ENCODE measurements around the gene PSORS1C1. TPM values are rescaled to one million over a fixed set of nuclear protein-coding genes. Genes with fewer than 3 reads are reported as not detected.

The PSORS1C1 gene
- total and polyA plus RNA-seq, 4 donors, result 0.38 to 0.99 (median 0.40) TPM; not detected in 1

DNA sequence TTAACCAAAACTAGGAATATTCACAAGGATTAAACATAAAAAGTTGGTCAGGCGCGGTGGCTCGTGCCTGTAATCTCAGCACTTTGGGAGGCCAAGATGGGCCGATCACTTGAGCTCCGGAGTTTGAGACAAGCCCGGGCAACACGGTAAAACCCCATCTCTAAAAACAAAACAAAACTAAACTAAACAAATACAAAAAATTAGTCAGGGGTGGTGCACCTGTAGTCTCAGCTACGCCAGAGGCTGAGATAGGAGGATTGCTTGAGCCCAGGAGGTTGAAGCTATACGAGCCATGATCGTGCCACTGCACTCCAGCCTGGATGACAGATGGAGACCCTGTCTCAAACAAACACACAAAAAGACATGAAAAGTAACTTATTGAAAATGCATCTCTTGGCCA is 21.1 kb downstream of the PSORS1C1 start:
- H3K4me1 ChIP-seq (ENCODE audit: control insufficient read depth, insufficient read depth, low read length), result peaks cover 8% of the 10 kb centered on the region
- no peak overlapping the region for H3K4me3 ChIP-seq (ENCODE audit: low read depth, low read length)
- H3K9me3 ChIP-seq (ENCODE audit: control insufficient read depth, insufficient read depth, low read length), result no peaks in the 10 kb centered on the region
- no peaks in the 10 kb centered on the region for H3K27me3 ChIP-seq (ENCODE audit: control insufficient read depth, insufficient read depth, low read length)
- no peak overlapping the region for H3K27ac ChIP-seq (ENCODE audit: low read depth, low read length)
- no peaks in the 10 kb centered on the region for H3K36me3 ChIP-seq (ENCODE audit: control insufficient read depth, insufficient read depth, low read length)
- no peak for DNase-seq (ENCODE audit: low read depth in 4 of 6, low spot score in 6 of 6)
- 97% methylated on average over 4 of the region's 10 CpGs for WGBS (ENCODE audit: insufficient coverage)

DNA sequence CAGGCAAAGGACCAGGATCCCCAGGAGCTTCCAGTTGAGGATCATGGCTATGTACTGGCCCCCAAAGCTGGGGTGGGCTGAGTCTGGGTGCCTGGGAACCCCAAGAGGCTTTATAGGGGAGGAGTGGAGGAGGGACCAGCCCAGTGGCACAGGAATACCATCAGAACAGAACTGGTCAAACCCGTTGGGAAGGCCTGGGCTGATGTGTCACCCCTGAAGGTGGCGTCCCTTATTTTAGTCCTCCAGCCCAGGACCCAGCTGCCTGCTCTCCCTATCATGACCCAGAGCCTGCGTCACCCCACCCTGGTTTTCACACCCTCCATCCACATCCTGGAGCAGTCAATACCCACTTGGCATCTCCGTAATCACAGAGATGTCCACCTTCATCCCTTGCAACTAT is 24.4 kb downstream of the PSORS1C1 start, which contains the start of gene PSORS1C2:
Gene PSORS1C2, minus strand, starts transcription at position 85 of the 400 bp plus-strand sequence. Its CDS starts 40 bp downstream, at position 45.
- H3K27me3 ChIP-seq (ENCODE audit: control insufficient read depth, insufficient read depth, low read length), result no peaks in the 10 kb centered on the region
- H3K4me1 ChIP-seq (ENCODE audit: control insufficient read depth, insufficient read depth, low read length), result peaks cover 12% of the 10 kb centered on the region
- H3K36me3 ChIP-seq (ENCODE audit: control insufficient read depth, insufficient read depth, low read length), result peaks cover 11% of the 10 kb centered on the region
- no peak within 1 kb of the TSS for H3K4me3 ChIP-seq (ENCODE audit: low read depth, low read length)
- no peaks in the 10 kb centered on the region for H3K9me3 ChIP-seq (ENCODE audit: control insufficient read depth, insufficient read depth, low read length)
- no peak within 1 kb of the TSS for H3K27ac ChIP-seq (ENCODE audit: low read depth, low read length)
- DNase-seq (ENCODE audit: low read depth in 4 of 6, low spot score in 6 of 6), result no peak
- 91% methylated on average over 4 of the region's 4 CpGs for WGBS (ENCODE audit: insufficient coverage)

- no peak for DNase-seq (ENCODE audit: low read depth in 4 of 6, low spot score in 6 of 6)
- Histone ChIP-seq H3K36me3 (ENCODE audit: control insufficient read depth, insufficient read depth, low read length) (peaks cover 17% of the 10 kb centered on the region), H3K4me3 (ENCODE audit: low read depth, low read length) (no peak overlapping the region), H3K9me3 (ENCODE audit: control insufficient read depth, insufficient read depth, low read length) (no peaks in the 10 kb centered on the region), H3K27ac (ENCODE audit: low read depth, low read length) (no peak overlapping the region), H3K27me3 (ENCODE audit: control insufficient read depth, insufficient read depth, low read length) (no peaks in the 10 kb centered on the region), H3K4me1 (ENCODE audit: control insufficient read depth, insufficient read depth, low read length) (peaks cover 12% of the 10 kb centered on the region)
- 12% methylated on average over 4 of the region's 4 CpGs for WGBS (ENCODE audit: insufficient coverage)
These were observed 25.0 kb downstream of the PSORS1C1 start for GRCh38 chr6:31139599-31139998.

- WGBS (ENCODE audit: insufficient coverage), result 87% methylated on average over 15 of the region's 15 CpGs
- Histone ChIP-seq H3K36me3 (ENCODE audit: control insufficient read depth, insufficient read depth, low read length) (peaks cover 28% of the 10 kb centered on the region), H3K4me3 (ENCODE audit: low read depth, low read length) (no peak overlapping the region), H3K27ac (ENCODE audit: low read depth, low read length) (no peak overlapping the region), H3K27me3 (ENCODE audit: control insufficient read depth, insufficient read depth, low read length) (no peaks in the 10 kb centered on the region), H3K4me1 (ENCODE audit: control insufficient read depth, insufficient read depth, low read length) (peaks cover 12% of the 10 kb centered on the region), H3K9me3 (ENCODE audit: control insufficient read depth, insufficient read depth, low read length) (no peaks in the 10 kb centered on the region)
- no peak for DNase-seq (ENCODE audit: low read depth in 4 of 6, low spot score in 6 of 6)
These were observed 26.0 kb downstream of the PSORS1C1 start for GRCh38 chr6:31140643-31141042.

GRCh38 chr6:31142361-31142761 is 27.8 kb downstream of the PSORS1C1 start:
- Histone ChIP-seq H3K27ac (ENCODE audit: low read depth, low read length) (no peak overlapping the region), H3K9me3 (ENCODE audit: control insufficient read depth, insufficient read depth, low read length) (no peaks in the 10 kb centered on the region), H3K4me3 (ENCODE audit: low read depth, low read length) (no peak overlapping the region), H3K27me3 (ENCODE audit: control insufficient read depth, insufficient read depth, low read length) (no peaks in the 10 kb centered on the region), H3K36me3 (ENCODE audit: control insufficient read depth, insufficient read depth, low read length) (peaks cover 31% of the 10 kb centered on the region), H3K4me1 (ENCODE audit: control insufficient read depth, insufficient read depth, low read length) (peaks cover 11% of the 10 kb centered on the region)
- WGBS (ENCODE audit: insufficient coverage), result 56% methylated on average over 1 of the region's 2 CpGs
- DNase-seq (ENCODE audit: low read depth in 4 of 6, low spot score in 6 of 6), result peak in 1 of 6 donors; percentile 8

GRCh38 chr6:31143148-31143547 is 28.5 kb downstream of the PSORS1C1 start:
- WGBS (ENCODE audit: insufficient coverage), result 41% methylated on average over 10 of the region's 11 CpGs
- Histone ChIP-seq H3K27ac (ENCODE audit: low read depth, low read length) (no peak overlapping the region), H3K4me3 (ENCODE audit: low read depth, low read length) (no peak overlapping the region), H3K36me3 (ENCODE audit: control insufficient read depth, insufficient read depth, low read length) (peaks cover 34% of the 10 kb centered on the region), H3K9me3 (ENCODE audit: control insufficient read depth, insufficient read depth, low read length) (no peaks in the 10 kb centered on the region), H3K27me3 (ENCODE audit: control insufficient read depth, insufficient read depth, low read length) (no peaks in the 10 kb centered on the region), H3K4me1 (ENCODE audit: control insufficient read depth, insufficient read depth, low read length) (peaks cover 4% of the 10 kb centered on the region)
- DNase-seq (ENCODE audit: low read depth in 4 of 6, low spot score in 6 of 6), result peak in 1 of 6 donors; percentile 27

DNA sequence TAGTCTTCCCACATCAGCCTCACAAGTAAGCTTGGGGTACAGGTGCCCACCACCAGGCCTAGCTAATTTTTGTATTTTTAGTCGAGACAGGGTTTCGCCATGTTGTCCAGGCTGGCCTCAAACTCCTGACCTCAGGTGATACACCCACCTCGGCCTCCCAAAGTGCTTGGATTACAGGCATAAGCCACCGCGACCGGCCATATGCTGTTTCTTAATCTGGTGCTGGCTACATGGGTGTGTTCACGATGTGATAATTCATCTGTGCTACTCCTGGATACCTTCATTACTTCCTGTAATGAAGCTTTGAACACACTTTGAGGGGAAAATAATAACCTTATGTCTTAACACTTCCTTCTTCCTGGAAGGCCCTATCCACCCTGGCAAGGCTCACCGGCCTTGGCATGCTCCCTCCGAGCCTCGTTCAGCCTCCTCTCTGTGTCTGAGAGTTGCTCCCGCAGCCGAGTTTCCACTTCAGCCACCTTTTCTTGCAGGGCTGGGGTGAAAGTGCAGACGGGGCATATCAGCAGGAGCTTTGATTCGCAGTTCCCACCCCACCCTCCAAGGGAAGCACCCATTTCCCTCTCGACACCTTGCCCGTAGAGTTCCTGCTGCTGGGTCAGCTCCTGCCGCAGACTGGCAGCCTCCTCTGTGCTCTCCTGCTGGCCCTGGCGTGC is 29.8 kb downstream of the PSORS1C1 start:
- Histone ChIP-seq H3K9me3 (ENCODE audit: control insufficient read depth, insufficient read depth, low read length) (no peaks in the 10 kb centered on the region), H3K27me3 (ENCODE audit: control insufficient read depth, insufficient read depth, low read length) (no peaks in the 10 kb centered on the region), H3K27ac (ENCODE audit: low read depth, low read length) (no peak overlapping the region), H3K36me3 (ENCODE audit: control insufficient read depth, insufficient read depth, low read length) (peaks cover 38% of the 10 kb centered on the region), H3K4me1 (ENCODE audit: control insufficient read depth, insufficient read depth, low read length) (peaks cover 4% of the 10 kb centered on the region), H3K4me3 (ENCODE audit: low read depth, low read length) (no peak overlapping the region)
- 96% methylated on average over 15 of the region's 18 CpGs for WGBS (ENCODE audit: insufficient coverage)
- no peak for DNase-seq (ENCODE audit: low read depth in 4 of 6, low spot score in 6 of 6)

DNA sequence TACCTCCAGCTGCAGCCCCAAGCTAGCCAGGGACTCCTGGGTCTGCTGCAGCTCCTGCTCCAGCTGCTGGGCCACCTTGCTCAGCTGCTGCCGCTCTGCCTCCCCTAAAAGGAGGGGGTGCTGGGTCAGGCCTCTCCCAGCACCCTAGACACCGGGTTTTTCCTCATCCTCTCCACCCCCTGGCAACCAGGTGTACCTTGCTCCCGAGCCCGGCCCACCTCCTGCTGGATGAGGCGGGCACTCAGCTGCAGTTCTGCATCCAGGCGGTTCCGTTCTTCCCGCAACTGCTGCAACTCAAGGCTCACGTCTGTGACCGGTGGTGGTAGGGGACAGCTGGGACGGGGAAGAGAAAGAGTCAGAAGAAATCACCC is 30.4 kb downstream of the PSORS1C1 start:
- peaks cover 40% of the 10 kb centered on the region for H3K36me3 ChIP-seq (ENCODE audit: control insufficient read depth, insufficient read depth, low read length)
- peaks cover 4% of the 10 kb centered on the region for H3K4me1 ChIP-seq (ENCODE audit: control insufficient read depth, insufficient read depth, low read length)
- H3K9me3 ChIP-seq (ENCODE audit: control insufficient read depth, insufficient read depth, low read length), result no peaks in the 10 kb centered on the region
- no peak overlapping the region for H3K4me3 ChIP-seq (ENCODE audit: low read depth, low read length)
- no peaks in the 10 kb centered on the region for H3K27me3 ChIP-seq (ENCODE audit: control insufficient read depth, insufficient read depth, low read length)
- DNase-seq (ENCODE audit: low read depth in 4 of 6, low spot score in 6 of 6), result no peak
- no peak overlapping the region for H3K27ac ChIP-seq (ENCODE audit: low read depth, low read length)
- WGBS (ENCODE audit: insufficient coverage), result 75% methylated on average over 2 of the region's 11 CpGs

- Histone ChIP-seq H3K27me3 (ENCODE audit: control insufficient read depth, insufficient read depth, low read length) (no peaks in the 10 kb centered on the region), H3K27ac (ENCODE audit: low read depth, low read length) (no peak overlapping the region), H3K4me3 (ENCODE audit: low read depth, low read length) (no peak overlapping the region), H3K4me1 (ENCODE audit: control insufficient read depth, insufficient read depth, low read length) (peaks cover 4% of the 10 kb centered on the region), H3K36me3 (ENCODE audit: control insufficient read depth, insufficient read depth, low read length) (peaks cover 44% of the 10 kb centered on the region), H3K9me3 (ENCODE audit: control insufficient read depth, insufficient read depth, low read length) (no peaks in the 10 kb centered on the region)
- DNase-seq (ENCODE audit: low read depth in 4 of 6, low spot score in 6 of 6), result no peak
- WGBS (ENCODE audit: insufficient coverage), result 93% methylated on average over 10 of the region's 10 CpGs
These were observed 30.8 kb downstream of the PSORS1C1 start for GRCh38 chr6:31145386-31145785.

DNA sequence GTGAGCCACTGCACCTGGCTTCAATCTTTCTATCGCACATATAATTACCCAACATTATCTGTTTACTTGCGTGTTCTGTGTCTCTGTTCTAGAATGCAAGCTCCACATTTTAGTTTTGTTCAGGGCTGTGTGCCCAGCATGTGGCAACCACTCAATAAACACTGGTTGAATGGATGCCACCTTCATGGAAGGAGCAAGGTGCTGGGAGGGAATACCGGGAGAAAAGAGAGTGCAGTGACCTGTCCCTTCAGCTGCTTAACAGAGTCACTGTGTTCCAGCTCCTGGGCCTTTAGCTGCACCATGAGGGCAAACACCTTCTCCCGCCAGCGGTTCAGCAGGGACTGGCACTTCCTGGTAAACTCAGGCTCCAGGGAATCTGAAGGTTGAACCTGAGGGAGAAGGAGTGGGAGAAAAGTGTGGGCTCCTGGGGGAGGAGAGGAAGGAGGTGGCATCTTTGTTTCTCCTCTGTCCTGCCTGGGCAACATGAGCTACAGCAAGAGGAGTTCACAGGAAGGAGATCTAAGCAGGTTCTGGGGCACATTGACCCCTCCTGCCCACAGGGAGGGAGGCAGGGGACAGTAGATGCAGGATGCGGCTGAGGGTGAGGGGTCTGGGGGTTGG is 35.3 kb downstream of the PSORS1C1 start:
- DNase-seq (ENCODE audit: low read depth in 4 of 6, low spot score in 6 of 6), result no peak
- no peaks in the 10 kb centered on the region for H3K27me3 ChIP-seq (ENCODE audit: control insufficient read depth, insufficient read depth, low read length)
- H3K4me1 ChIP-seq (ENCODE audit: control insufficient read depth, insufficient read depth, low read length), result no peaks in the 10 kb centered on the region
- H3K36me3 ChIP-seq (ENCODE audit: control insufficient read depth, insufficient read depth, low read length), result peaks cover 47% of the 10 kb centered on the region
- no peak overlapping the region for H3K4me3 ChIP-seq (ENCODE audit: low read depth, low read length)
- no peak overlapping the region for H3K27ac ChIP-seq (ENCODE audit: low read depth, low read length)
- no peaks in the 10 kb centered on the region for H3K9me3 ChIP-seq (ENCODE audit: control insufficient read depth, insufficient read depth, low read length)
- WGBS (ENCODE audit: insufficient coverage), result 86% methylated on average over 5 of the region's 6 CpGs

Data from spinal cord (tissue), 10 donors.